ENCODE data around the gene ASTN2.

The ASTN2 gene

DNA sequence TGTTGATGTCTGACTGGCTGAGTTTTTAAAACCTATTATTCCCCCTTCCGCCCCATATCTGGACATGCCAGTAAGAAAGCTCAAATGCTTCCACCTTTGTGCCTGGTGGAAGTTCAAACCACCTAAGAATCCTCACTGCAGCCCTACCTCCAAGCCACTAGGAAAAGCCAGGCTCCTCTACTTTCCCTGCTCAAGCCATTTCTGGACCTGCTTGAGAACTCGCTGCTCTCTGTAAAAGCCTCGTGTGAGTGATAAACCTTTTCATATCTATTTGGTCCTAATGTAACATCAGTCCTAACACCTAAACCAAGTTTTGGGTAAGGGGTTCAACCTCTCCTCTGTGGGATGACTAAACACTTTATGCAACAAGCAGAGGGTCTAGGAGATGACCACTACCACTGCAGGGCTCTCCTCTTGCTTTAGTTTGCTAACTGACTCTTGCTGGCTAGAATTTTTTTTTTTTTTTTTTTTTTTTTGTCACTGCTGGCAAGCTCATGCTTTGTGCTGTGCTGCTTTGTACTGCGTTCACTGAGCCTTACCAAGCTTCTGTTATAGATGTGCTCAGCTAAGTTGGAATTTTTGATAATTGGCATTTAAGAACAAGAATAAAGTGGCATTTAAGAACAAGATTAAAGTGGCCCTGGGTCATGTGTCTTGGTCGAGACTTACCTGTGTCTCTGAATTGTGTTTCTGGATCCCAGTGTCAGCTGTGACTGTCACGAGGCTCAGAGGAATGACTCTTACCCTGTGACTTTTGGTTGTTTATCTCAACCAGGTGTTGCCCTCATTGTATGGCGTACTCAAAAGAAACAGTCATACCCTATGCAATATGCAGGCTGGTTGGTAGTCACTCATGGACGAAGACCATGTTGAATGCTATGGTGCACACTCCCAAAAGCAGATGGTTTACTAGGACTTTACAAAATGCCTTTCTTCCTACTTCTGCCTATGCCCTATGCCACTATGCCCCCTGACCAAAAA lies 708.3 kb downstream of the ASTN2 start:
- Histone ChIP-seq H3K4me3 (ENCODE audit: low read length) (no peak overlapping the region), H3K9ac (ENCODE audit: low read length) (no peak overlapping the region), H3K36me3 (ENCODE audit: control insufficient read depth, insufficient read depth, low read length) (no peaks in the 10 kb centered on the region), H3K27me3 (ENCODE audit: control insufficient read depth, insufficient read depth, low read length) (no peaks in the 10 kb centered on the region), H3K27ac (ENCODE audit: low read depth, low read length) (no peak overlapping the region), H3K4me1 (ENCODE audit: control insufficient read depth, insufficient read depth, low read length) (no peaks in the 10 kb centered on the region)

DNA sequence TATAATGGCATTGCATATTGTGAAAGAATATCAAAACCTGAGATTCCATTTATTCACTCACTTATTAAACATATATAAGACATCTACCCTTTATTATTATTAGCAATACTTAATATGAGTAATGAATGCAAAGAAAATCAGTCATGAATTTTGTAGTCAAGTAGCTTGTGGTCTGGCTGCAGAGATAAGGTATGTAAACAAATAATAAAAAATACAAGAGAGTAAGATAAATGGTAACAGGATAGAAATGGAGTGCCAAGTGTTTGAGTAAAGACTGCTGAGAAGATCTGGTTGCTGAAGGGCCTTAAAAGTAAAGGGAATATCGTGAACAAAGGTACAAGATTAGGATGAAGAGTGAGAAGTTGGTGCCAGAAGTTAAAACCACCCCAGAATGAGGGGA lies 709.3 kb downstream of the ASTN2 start:
- Histone ChIP-seq H3K4me3 (ENCODE audit: low read length) (no peak overlapping the region), H3K4me1 (ENCODE audit: control insufficient read depth, insufficient read depth, low read length) (no peaks in the 10 kb centered on the region), H3K27me3 (ENCODE audit: control insufficient read depth, insufficient read depth, low read length) (no peaks in the 10 kb centered on the region), H3K9ac (ENCODE audit: low read length) (no peak overlapping the region), H3K27ac (ENCODE audit: low read depth, low read length) (no peak overlapping the region), H3K36me3 (ENCODE audit: control insufficient read depth, insufficient read depth, low read length) (no peaks in the 10 kb centered on the region)

DNA sequence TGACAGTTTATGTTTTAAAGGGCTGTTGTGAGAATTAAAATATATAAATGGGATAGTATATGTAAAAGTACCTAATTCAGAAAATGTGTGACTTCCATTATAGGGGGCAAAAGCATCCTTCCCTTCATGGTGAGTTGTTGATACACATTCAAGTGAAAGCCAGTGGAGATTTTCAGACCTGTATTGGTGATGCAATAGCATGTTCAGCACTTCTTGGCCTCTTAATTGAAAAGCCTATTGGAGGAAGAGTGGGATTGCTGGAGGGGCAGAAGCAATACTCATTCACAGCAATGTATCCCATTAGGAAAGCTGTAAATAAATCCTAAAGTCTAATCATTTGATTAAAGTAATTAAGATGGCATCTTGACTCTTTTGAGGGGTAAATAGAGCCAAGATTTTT lies 710.4 kb downstream of the ASTN2 start:
- Histone ChIP-seq H3K36me3 (ENCODE audit: control insufficient read depth, insufficient read depth, low read length) (peaks cover 3% of the 10 kb centered on the region), H3K27ac (ENCODE audit: low read depth, low read length) (no peak overlapping the region), H3K4me1 (ENCODE audit: control insufficient read depth, insufficient read depth, low read length) (no peaks in the 10 kb centered on the region), H3K27me3 (ENCODE audit: control insufficient read depth, insufficient read depth, low read length) (no peaks in the 10 kb centered on the region), H3K4me3 (ENCODE audit: low read length) (no peak overlapping the region), H3K9ac (ENCODE audit: low read length) (no peak overlapping the region)

DNA sequence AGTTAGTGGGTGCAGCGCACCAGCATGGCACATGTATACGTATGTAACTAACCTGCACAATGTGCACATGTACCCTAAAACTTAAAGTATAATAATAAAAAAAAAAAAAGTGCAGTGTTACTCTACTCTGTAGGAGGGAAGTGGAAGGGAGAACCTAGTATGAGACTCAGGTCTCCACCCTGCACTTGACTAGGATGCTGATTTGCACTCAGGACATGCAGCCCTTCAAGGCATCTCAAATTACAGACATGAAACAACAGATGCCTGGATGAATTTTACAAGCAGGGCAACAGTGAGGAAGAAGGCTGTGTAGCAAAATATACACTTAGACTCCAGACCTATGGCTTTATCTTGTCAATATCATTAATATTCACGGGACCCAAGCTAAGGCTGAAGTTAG lies 711.2 kb downstream of the ASTN2 start:
- Histone ChIP-seq H3K9ac (ENCODE audit: low read length) (no peak overlapping the region), H3K4me1 (ENCODE audit: control insufficient read depth, insufficient read depth, low read length) (no peaks in the 10 kb centered on the region), H3K27ac (ENCODE audit: low read depth, low read length) (no peak overlapping the region), H3K4me3 (ENCODE audit: low read length) (no peak overlapping the region), H3K36me3 (ENCODE audit: control insufficient read depth, insufficient read depth, low read length) (peaks cover 10% of the 10 kb centered on the region), H3K27me3 (ENCODE audit: control insufficient read depth, insufficient read depth, low read length) (no peaks in the 10 kb centered on the region)

DNA sequence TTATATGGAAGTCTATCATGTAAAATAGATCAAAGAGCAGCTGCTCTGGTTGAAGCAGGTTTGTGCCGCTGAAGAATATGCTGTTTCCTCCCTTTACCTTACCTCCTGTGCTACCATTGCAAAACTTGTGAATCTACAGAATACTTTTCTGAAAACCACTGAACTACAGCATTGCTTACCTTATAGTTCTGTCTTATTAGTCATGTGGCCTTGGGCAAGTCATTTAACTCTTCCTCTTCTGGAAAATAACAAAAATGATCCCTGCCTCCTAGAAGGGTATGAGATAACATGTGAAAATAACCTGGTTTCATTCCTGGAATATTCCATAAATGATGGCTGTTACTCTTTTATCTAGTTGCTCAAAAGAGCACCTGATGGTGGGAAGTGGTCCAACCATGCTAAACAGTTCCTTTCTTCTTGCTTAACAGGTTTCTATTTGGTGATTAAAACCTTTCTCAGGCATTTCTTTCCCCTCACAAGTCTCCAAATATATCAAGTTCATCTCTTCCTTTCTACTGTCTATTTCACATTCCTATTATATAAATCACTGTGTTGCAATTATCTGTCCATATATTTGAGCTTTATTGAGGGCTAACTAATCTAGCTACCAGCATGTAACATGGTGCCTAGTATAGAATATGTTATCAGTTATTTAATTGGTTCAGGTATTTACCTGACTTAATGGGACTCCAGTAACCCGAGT lies 712.8 kb downstream of the ASTN2 start:
- H3K36me3 ChIP-seq (ENCODE audit: control insufficient read depth, insufficient read depth, low read length): peaks cover 19% of the 10 kb centered on the region
- no peaks in the 10 kb centered on the region for H3K4me1 ChIP-seq (ENCODE audit: control insufficient read depth, insufficient read depth, low read length)
- H3K27ac ChIP-seq (ENCODE audit: low read depth, low read length): no peak overlapping the region
- H3K9ac ChIP-seq (ENCODE audit: low read length): no peak overlapping the region
- H3K27me3 ChIP-seq (ENCODE audit: control insufficient read depth, insufficient read depth, low read length): no peaks in the 10 kb centered on the region
- H3K4me3 ChIP-seq (ENCODE audit: low read length): no peak overlapping the region

DNA sequence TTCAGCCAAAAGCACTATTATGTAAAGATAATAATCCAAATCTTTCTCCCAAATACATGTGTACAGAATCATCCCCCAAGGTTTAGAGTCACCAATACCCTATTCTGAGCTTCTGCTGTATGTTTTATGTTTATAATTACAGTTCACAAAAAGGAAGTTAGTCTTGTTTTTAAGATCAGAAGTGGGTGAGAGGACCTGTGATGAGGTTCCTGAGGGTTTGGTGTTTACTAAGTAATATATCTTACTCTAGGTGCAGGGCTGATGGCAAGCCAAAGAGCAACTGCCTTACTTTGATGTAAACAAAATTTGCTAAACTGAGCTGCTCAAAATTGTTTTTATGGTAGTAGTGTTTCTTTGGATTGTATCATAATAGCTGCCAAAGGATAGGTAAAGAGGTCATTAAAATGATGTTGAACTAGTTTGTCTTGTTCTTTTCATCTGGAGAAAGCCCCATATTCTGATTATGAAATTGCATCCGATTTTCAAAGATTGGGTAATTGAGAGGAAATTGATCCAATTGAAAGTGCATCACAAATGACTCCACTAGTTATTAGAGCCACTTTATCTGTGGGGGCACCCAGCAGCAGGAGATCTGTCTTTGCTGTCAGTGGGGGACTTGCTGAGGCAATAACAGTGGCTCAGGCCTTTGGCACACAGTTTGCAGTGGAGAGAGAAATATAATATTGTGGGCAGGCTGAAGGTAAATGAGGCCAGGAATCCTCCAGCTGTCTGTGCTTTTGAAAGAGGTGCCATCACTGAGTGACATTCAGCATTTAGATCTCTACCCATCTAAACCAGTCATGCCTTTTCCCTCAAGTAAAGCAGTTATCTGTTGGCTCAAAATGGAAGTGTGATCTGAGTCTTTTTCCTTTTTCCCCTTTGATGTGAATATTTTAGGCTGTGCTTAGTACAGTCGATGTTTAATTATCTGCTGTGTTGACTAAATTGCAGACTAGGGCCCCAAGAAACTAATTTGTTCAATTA lies 713.7 kb downstream of the ASTN2 start:
- Histone ChIP-seq H3K27ac (ENCODE audit: low read depth, low read length) (no peak overlapping the region), H3K9ac (ENCODE audit: low read length) (no peak overlapping the region), H3K4me1 (ENCODE audit: control insufficient read depth, insufficient read depth, low read length) (no peaks in the 10 kb centered on the region), H3K27me3 (ENCODE audit: control insufficient read depth, insufficient read depth, low read length) (no peaks in the 10 kb centered on the region), H3K4me3 (ENCODE audit: low read length) (no peak overlapping the region), H3K36me3 (ENCODE audit: control insufficient read depth, insufficient read depth, low read length) (peaks cover 19% of the 10 kb centered on the region)

DNA sequence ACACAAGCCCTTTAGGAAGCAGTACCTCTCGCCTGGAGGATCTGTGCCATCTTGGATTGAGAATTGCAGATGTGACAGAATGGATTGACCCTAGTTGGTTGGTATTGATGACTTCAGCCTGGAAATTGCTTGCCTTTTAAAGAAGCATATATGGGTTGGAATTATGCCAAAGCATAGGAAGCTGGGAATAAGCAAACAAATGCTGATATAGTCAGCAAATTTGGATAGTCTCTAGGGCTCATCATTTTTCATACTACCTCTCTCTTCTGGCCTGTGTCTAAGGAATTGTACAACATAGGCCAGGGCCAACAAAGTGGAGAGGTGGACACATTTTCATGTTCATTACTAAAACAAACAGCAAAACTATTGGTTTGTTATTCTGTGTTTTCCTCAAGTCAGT lies 714.6 kb downstream of the ASTN2 start:
- no peak overlapping the region for H3K9ac ChIP-seq (ENCODE audit: low read length)
- no peak overlapping the region for H3K4me3 ChIP-seq (ENCODE audit: low read length)
- H3K36me3 ChIP-seq (ENCODE audit: control insufficient read depth, insufficient read depth, low read length): peaks cover 19% of the 10 kb centered on the region
- H3K27me3 ChIP-seq (ENCODE audit: control insufficient read depth, insufficient read depth, low read length): no peaks in the 10 kb centered on the region
- H3K27ac ChIP-seq (ENCODE audit: low read depth, low read length): no peak overlapping the region
- no peaks in the 10 kb centered on the region for H3K4me1 ChIP-seq (ENCODE audit: control insufficient read depth, insufficient read depth, low read length)

DNA sequence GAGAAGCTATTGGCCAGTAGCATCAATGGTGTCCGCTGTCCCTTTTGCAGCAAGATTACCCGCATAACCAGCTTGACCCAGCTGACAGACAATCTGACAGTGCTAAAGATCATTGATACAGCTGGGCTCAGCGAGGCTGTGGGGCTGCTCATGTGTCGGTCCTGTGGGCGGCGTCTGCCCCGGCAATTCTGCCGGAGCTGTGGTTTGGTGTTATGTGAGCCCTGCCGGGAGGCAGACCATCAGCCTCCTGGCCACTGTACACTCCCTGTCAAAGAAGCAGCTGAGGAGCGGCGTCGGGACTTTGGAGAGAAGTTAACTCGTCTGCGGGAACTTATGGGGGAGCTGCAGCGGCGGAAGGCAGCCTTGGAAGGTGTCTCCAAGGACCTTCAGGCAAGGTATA lies 717.0 kb downstream of the ASTN2 start:
- Histone ChIP-seq H3K36me3 (ENCODE audit: control insufficient read depth, insufficient read depth, low read length) (peaks cover 19% of the 10 kb centered on the region), H3K27me3 (ENCODE audit: control insufficient read depth, insufficient read depth, low read length) (no peaks in the 10 kb centered on the region), H3K9ac (ENCODE audit: low read length) (no peak overlapping the region), H3K27ac (ENCODE audit: low read depth, low read length) (no peak overlapping the region), H3K4me3 (ENCODE audit: low read length) (no peak overlapping the region), H3K4me1 (ENCODE audit: control insufficient read depth, insufficient read depth, low read length) (no peaks in the 10 kb centered on the region)

DNA sequence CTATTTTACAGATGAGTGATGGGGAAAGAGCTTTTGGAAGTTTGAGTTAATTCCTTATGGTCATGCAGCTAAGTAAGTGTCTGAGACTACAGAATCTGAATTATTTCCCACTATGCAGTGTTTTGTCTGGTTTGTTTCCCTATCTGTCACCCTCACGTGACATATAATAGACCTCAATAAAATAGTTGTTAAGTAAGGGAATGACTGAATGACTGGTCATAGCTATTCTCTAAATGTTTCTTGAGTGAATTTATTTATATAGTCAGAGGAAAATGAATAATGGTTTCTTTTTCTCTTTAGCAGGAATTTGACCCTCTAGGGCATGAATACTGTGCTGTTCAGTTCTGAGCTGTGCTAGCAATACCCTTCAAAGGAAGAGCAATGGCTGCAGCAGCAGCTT lies 717.5 kb downstream of the ASTN2 start:
- H3K27me3 ChIP-seq (ENCODE audit: control insufficient read depth, insufficient read depth, low read length): no peaks in the 10 kb centered on the region
- H3K4me3 ChIP-seq (ENCODE audit: low read length): no peak overlapping the region
- H3K4me1 ChIP-seq (ENCODE audit: control insufficient read depth, insufficient read depth, low read length): no peaks in the 10 kb centered on the region
- H3K27ac ChIP-seq (ENCODE audit: low read depth, low read length): no peak overlapping the region
- peaks cover 19% of the 10 kb centered on the region for H3K36me3 ChIP-seq (ENCODE audit: control insufficient read depth, insufficient read depth, low read length)
- no peak overlapping the region for H3K9ac ChIP-seq (ENCODE audit: low read length)

DNA sequence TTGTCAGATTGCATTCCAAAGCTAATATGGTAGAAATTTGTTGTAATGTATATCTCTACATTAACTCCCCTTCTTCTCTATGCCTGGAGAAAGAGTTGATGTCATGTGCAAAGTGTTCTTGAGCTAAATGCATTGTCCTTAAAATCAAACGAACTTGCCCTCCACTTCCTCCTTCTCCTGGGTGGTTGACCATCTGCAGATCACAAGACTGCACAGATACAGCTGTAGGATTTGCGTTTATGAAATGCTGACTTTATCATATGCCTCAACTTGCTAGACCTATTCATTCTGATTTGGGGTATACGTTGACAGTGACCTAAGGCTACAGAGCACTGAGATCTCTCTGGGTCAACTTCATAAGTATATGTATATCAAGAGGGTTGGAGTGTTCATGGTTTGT lies 719.4 kb downstream of the ASTN2 start:
- Histone ChIP-seq H3K4me1 (ENCODE audit: control insufficient read depth, insufficient read depth, low read length) (no peaks in the 10 kb centered on the region), H3K27me3 (ENCODE audit: control insufficient read depth, insufficient read depth, low read length) (no peaks in the 10 kb centered on the region), H3K9ac (ENCODE audit: low read length) (no peak overlapping the region), H3K36me3 (ENCODE audit: control insufficient read depth, insufficient read depth, low read length) (peaks cover 19% of the 10 kb centered on the region), H3K4me3 (ENCODE audit: low read length) (no peak overlapping the region), H3K27ac (ENCODE audit: low read depth, low read length) (no peak overlapping the region)

DNA sequence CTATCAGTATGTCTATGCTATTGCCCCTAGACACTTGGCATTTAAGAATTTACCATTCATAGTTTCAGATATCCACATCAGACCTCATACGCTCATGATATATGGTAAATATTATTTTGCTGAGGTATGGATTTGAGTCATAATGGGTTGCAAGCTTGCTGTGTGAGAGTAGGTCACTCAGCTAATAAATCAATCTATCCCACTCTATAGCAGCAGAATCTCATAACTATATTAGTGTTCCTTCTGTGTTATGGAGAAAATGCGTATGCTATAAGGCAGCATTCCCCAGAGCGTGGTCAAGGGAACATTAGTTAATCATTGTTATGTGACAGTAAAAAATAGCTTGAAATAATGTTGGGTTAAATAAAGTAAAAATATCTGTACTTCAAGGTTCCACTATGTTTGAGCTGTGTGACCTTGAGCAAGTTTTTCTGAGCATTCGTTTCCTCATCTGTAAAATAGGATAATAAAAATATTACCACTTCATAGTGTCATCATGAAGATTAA lies 720.0 kb downstream of the ASTN2 start:
- Histone ChIP-seq H3K4me3 (ENCODE audit: low read length) (no peak overlapping the region), H3K27me3 (ENCODE audit: control insufficient read depth, insufficient read depth, low read length) (no peaks in the 10 kb centered on the region), H3K27ac (ENCODE audit: low read depth, low read length) (no peak overlapping the region), H3K36me3 (ENCODE audit: control insufficient read depth, insufficient read depth, low read length) (peaks cover 17% of the 10 kb centered on the region), H3K4me1 (ENCODE audit: control insufficient read depth, insufficient read depth, low read length) (no peaks in the 10 kb centered on the region), H3K9ac (ENCODE audit: low read length) (no peak overlapping the region)
